A673 (cell line): ENCODE measurements around the gene EIF3M.

Experiments used
- EZH2 ChIP-seq: fragments of 200-600 bp; sonication (generic); IDR thresholded peaks from 2 replicates; pipeline ENCODE4 v1.6.1; 2017; ENCODE audit warnings: borderline replicate concordance, low read depth, mild to moderate bottlenecking, mixed read lengths, antibody characterized with exemption, low read length; ENCODE audit not compliant: poor library complexity, severe bottlenecking
- TF ChIP-seq, protein P1 (sequence below): fragments of 300-800, 200-600 bp; sonication (generic); conservative IDR thresholded peaks from 2 replicates; pipeline ENCODE4 v1.5.1; 2017; ENCODE audit warnings: low read depth, mild to moderate bottlenecking, antibody characterized with exemption, low read length, moderate library complexity, mixed read lengths

GRCh38 chr11:32567154-32567553 lies 16.5 kb upstream of the EIF3M start:
- TF ChIP-seq, protein P1, sequence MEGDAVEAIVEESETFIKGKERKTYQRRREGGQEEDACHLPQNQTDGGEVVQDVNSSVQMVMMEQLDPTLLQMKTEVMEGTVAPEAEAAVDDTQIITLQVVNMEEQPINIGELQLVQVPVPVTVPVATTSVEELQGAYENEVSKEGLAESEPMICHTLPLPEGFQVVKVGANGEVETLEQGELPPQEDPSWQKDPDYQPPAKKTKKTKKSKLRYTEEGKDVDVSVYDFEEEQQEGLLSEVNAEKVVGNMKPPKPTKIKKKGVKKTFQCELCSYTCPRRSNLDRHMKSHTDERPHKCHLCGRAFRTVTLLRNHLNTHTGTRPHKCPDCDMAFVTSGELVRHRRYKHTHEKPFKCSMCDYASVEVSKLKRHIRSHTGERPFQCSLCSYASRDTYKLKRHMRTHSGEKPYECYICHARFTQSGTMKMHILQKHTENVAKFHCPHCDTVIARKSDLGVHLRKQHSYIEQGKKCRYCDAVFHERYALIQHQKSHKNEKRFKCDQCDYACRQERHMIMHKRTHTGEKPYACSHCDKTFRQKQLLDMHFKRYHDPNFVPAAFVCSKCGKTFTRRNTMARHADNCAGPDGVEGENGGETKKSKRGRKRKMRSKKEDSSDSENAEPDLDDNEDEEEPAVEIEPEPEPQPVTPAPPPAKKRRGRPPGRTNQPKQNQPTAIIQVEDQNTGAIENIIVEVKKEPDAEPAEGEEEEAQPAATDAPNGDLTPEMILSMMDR: no peak
- TF ChIP-seq EZH2: no peak
